ENCODE measurements around the gene NUCB1. TPM values are rescaled to one million over a fixed set of nuclear protein-coding genes. Genes with fewer than 3 reads are reported as not detected.

NUCB1 gene
- total RNA-seq, 4 donors from 2014 or later, result 154 to 506 (median 444) TPM

- H3K4me1 ChIP-seq, result peaks cover 0 to 47% (median 24%) of the 10 kb centered on the region in 4 donors
- TF ChIP-seq CTCF (IDR thresholded peaks at IDR 0.05) (no peak), POLR2A (IDR thresholded peaks at IDR 0.05) (no peak)
Measured at GRCh38 chr19:48961673-48962028, 61.5 kb downstream of the NUCB1 start.

GRCh38 chr19:48962029-48962848 is 62.1 kb downstream of the NUCB1 start:
- Histone ChIP-seq H3K27ac (peak overlapping the region; percentile 80 to 96 (median 96)), H3K4me3 (peak overlapping the region in 3 of 4 donors; percentile 6 to 91 (median 72)), H3K9me3 (no peaks in the 10 kb centered on the region), H3K36me3 (peaks cover 0 to 14% (median 0%) of the 10 kb centered on the region in 3 donors), H3K27me3 (no peaks in the 10 kb centered on the region), H3K4me1 (peaks cover 0 to 52% (median 29%) of the 10 kb centered on the region in 4 donors)
- TF ChIP-seq CTCF (IDR thresholded peaks at IDR 0.05) (no peak), POLR2A (IDR thresholded peaks at IDR 0.05) (peak; percentile 90 to 98)
- peak; percentile 81 to 93 (median 92) for DNase-seq

More at GRCh38 chr19:48961673-48962028, 61.5 kb downstream of the NUCB1 start:
- Histone ChIP-seq H3K36me3 (peaks cover 0 to 9% (median 0%) of the 10 kb centered on the region in 3 donors), H3K27ac (peak overlapping the region; percentile 80 to 96 (median 96)), H3K4me3 (peak overlapping the region in 1 of 4 donors; percentile 91), H3K9me3 (no peaks in the 10 kb centered on the region), H3K27me3 (no peaks in the 10 kb centered on the region)
- peak in 1 of 3 donors; percentile 54 for DNase-seq

- peak overlapping the region in 2 of 4 donors; percentile 72 to 91 for H3K4me3 ChIP-seq
- no peaks in the 10 kb centered on the region for H3K27me3 ChIP-seq
- peaks cover 0 to 52% (median 31%) of the 10 kb centered on the region in 4 donors for H3K4me1 ChIP-seq
- no peak for DNase-seq
- no peaks in the 10 kb centered on the region for H3K9me3 ChIP-seq
- H3K27ac ChIP-seq, result peak overlapping the region; percentile 80 to 96 (median 96)
- peaks cover 0 to 14% (median 0%) of the 10 kb centered on the region in 3 donors for H3K36me3 ChIP-seq
- TF ChIP-seq POLR2A (IDR thresholded peaks at IDR 0.05) (no peak), CTCF (IDR thresholded peaks at IDR 0.05) (no peak)
Measured at GRCh38 chr19:48962849-48963165, 62.7 kb downstream of the NUCB1 start.

- peak; percentile 84 to 92 (median 86) for DNase-seq
- Histone ChIP-seq H3K4me1 (peaks cover 0 to 52% (median 32%) of the 10 kb centered on the region in 4 donors), H3K27me3 (no peaks in the 10 kb centered on the region), H3K36me3 (peaks cover 0 to 18% (median 0%) of the 10 kb centered on the region in 3 donors), H3K9me3 (no peaks in the 10 kb centered on the region), H3K27ac (peak overlapping the region; percentile 80 to 96 (median 96)), H3K4me3 (peak overlapping the region; percentile 58 to 91 (median 74))
- TF ChIP-seq CTCF (IDR thresholded peaks at IDR 0.05) (no peak), POLR2A (IDR thresholded peaks at IDR 0.05) (peak; percentile 51 to 86)
Measured at GRCh38 chr19:48963371-48964204, 63.5 kb downstream of the NUCB1 start.

GRCh38 chr19:48964205-48965039 is 64.3 kb downstream of the NUCB1 start:
- TF ChIP-seq POLR2A (IDR thresholded peaks at IDR 0.05), result no peak
- TF ChIP-seq CTCF (IDR thresholded peaks at IDR 0.05), result no peak
- Histone ChIP-seq H3K4me3 (peak overlapping the region; percentile 58 to 91 (median 74)), H3K4me1 (peaks cover 0 to 52% (median 32%) of the 10 kb centered on the region in 4 donors), H3K36me3 (peaks cover 0 to 26% (median 0%) of the 10 kb centered on the region in 3 donors), H3K9me3 (no peaks in the 10 kb centered on the region), H3K27ac (peak overlapping the region; percentile 80 to 96 (median 96)), H3K27me3 (no peaks in the 10 kb centered on the region)
- peak in 2 of 3 donors; percentile 56 to 63 for DNase-seq

All from Peyer's patch (tissue), 4 donors.